LHCN-M2 (cell line): ENCODE data around the gene FER1L5. TPM values are rescaled to one million over a fixed set of nuclear protein-coding genes. Genes with fewer than 3 reads are reported as not detected.

ENCODE experiments used
- DNase-seq: peaks from one replicate; pipeline ENCODE4 v3.0.0-alpha.2; 2012; ENCODE audit warnings: low read depth
- total RNA-seq: library from RNA; depleted of rRNA; stranded (reverse); fragments of >200 nt; gene quantifications from 2 replicates; pipeline ENCODE4 v1.2.3, GENCODE V29; 2014

FER1L5 gene
- total RNA-seq, 1 experiment from 2014 or later, result not detected

DNA sequence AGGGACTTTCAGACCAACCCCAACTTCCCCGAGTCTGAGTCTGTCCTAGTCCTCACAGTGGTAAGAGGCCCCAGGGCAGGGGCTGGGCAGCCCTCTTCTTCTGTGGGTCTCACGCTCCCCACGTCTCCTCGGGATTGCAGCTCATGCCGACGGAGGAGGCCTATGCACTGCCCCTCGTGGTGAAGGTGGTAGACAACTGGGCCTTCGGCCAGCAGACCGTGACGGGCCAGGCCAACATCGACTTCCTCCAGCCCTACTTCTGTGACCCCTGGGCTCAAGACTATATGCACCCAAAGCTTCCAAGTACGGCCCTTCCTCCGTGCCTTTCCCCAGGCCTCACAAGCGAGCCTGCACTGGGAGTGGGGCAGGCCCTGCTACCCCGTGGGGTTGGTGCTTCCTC is 53.0 kb downstream of the FER1L5 start:
- DNase-seq, result no peak

DNA sequence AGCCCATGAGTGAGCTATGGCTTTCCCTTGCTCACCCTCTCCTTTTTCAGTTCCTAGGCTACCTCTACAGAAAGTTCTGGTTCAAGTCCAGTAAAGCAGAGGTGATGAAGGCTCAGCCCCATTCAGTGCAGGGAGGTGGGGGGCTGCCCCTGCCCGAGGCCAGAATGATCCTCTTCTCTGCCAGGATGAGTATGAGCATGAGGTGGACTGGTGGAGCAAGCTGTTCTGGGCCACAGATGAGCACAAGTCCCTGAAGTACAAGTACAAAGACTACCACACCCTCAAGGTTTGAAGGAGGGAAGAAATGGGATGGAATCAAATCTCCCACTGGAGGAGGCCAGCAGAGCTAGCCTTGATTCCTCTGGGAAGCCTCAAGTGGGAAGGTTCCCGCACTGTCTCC is 54.9 kb downstream of the FER1L5 start:
- no peak for DNase-seq

DNA sequence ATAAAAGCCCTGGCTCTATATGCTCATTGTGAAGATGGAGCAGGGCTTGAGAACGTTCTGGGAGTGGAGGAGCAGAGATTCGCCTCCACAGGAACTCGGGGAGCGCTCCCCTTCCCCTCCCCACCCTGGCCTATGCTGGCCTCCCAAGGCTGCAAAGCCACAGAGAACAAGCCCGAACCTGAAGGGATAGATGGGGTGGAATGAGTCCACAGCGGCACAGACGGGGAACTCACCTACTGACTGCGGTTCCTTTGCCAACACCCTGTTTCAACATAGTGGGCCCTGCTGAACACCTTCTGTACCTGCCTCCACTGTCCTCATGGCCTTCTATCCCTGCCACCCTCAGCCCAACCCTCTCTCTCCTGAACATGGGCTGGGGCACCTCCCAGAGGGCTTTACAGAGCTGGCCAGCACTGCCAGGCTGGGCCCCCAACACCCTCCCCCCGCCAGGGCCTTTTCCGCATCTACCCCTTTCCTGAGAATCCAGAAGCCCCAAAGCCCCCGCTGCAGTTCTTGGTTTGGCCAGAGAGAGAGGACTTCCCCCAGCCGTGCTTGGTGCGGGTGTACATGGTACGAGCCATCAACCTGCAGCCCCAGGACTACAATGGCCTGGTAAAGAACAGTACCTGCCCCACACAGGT is 55.8 kb downstream of the FER1L5 start:
- DNase-seq, result no peak

DNA sequence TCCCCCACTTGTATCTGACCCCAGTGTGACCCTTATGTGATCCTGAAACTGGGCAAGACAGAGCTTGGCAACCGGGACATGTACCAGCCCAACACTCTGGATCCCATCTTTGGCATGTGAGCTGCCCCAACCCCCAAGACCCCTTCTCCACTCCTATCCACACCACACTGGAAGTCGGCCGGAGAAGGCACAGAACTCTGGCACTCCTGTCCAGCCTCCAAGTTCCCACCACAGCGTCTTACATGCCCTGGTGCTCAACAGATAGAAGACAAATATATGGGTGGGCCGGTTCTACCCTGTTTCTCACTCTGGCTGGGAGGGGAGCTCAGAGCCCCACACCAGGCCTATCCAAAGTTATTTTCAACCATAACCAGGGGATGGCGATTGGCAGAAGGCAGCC is 56.5 kb downstream of the FER1L5 start:
- DNase-seq, result no peak

DNA sequence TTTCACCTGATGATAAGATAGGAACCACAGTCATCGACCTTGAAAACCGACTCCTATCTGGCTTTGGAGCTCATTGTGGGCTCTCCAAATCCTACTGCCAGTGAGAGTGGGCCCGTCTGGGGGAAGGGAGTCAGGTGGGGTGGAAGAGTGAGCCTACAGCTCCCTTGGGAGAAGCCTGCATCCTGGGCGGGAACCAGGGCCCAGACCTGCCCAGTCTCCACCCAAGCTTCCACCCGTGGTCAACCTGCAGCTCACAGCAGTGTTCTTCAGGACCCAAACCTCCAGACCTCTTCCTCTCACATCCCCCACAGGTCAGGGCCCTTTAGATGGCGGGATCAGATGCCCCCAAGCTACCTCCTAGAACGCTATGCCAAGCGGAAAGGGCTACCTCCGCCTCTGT is 57.1 kb downstream of the FER1L5 start:
- DNase-seq, result no peak

DNA sequence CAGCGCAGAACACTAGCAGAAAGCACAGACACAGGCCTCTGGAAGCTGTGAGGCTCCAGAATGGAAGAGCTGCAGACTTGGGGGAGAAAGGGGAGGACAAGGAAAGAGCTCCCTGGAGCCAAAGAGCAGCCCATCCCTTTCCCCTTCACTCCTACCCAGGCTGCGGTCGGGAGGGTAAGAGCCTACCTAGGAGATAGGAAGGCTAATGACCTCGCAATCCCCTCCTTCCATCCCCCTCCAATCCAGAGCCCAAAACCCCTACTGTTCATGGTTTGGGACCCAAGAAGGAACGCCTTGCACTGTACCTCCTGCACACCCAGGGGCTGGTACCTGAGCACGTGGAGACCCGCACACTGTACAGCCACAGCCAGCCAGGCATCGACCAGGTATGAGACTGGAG is 57.5 kb downstream of the FER1L5 start:
- no peak for DNase-seq

DNA sequence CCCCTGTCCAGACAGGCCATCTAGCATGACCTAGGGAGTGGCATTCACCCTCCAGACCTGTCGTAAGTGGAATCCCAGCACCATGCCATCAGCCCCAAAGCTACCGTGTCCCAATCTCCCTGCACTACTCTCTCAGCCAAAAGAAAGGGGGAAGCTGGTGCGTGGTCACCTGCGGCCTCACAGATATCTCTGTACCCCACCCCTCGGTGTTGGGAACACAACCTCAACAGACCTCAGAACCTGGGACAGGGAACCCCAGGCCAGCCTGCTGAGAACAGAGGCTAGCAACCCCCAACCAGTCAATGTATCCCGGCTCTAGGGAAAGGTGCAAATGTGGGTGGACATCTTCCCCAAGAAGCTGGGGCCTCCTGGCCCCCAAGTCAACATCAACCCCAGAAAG is 59.1 kb downstream of the FER1L5 start:
- DNase-seq, result no peak

DNA sequence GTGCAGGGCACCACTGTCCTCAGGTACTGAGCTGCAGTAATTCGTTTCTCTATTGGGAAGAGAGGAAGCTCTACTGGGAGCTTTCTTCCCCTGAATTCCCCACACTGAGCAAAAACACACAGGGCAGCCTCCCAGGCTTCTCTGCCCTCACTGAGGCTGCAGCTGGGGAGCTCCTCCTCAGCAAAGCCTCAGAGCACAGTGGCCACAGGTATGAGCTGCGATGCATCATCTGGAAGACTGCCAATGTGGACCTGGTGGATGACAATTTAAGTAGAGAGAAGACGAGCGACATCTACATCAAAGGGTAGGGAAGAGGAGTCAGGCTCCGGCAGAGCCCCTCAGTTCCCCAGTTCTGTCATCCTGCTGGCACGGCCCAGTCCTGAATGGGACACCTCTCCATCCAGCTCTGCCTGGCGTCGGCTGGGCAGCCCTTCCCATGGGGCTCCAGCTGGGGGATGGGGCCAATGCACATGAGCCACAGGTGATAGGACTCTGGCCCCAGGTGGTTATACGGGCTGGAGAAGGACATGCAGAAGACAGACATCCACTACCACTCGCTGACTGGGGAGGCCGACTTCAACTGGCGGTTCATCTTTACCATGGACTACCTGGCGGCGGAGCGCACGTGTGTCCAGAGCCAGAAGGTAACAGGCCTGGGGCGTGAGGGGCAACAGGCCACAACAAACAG is 59.7 kb downstream of the FER1L5 start:
- no peak for DNase-seq

DNA sequence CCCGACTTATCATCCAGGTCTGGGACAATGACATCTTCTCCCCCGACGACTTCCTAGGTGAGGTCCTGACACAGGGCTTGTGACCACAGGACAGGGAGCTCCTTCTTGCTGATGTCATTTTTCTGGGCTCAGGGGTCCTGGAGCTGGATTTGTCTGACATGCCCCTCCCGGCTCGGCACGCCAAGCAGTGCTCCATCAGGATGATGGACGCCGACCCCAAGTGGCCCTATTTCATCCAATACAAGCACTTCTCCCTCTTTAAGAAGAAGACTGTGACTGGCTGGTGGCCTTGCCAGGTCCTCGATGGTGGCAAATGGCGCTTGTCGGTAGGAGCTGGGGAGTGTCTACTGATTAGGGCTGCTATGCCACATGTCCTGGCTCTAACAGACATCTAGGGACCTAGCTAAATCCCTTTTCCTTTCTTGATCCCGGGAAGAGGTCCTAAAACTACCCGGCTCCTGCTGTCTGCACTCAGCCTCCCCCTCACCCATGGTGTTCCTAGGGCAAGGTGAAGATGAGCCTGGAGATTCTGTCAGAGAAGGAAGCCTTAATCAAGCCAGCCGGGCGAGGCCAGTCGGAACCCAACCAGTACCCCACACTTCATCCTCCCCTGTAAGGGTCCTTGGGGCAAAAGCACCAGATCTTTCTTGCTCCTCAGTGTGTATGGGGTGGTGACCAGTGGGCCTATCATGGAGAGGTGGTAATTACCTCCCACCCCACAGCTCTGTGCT is 60.6 kb downstream of the FER1L5 start:
- DNase-seq, result no peak

DNA sequence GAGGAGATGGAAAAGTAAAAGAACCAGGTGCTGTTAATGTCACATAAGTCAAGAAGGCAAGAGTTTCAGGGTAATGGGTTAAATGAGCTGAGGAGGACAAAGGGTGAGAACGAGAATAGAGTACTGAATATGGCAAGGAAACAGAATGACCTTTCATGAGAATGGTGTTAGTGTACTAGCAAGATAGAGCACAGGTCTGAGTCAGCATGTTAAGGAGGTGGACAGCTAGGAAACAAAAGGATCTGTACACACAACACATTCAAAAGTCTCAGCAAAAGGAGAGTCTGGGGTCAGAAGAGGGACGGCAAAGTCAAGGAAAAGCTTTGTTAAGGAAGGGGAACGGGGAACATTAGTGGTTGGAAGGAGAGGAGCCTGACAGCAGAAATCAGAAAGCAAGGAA is 68.4 kb downstream of the FER1L5 start:
- DNase-seq, result no peak

DNA sequence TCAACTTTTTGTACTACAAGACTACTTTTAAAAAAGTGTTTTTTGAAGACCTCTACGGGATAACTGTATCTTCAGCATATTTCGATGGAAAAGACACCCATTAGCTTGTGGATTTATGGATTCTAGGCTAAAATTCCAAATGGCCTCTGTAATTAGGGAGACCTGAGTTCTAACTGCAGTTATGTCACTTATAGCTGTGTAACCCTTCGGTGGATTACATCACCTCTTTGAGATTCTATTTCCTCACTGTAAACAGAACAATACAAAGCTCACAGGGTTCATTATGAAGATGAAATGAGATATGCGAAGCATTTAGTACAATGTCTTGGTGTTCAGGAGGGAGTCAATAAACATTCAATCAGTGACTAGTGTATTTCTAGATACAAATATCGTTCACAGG is 73.1 kb downstream of the FER1L5 start:
- DNase-seq, result no peak

DNA sequence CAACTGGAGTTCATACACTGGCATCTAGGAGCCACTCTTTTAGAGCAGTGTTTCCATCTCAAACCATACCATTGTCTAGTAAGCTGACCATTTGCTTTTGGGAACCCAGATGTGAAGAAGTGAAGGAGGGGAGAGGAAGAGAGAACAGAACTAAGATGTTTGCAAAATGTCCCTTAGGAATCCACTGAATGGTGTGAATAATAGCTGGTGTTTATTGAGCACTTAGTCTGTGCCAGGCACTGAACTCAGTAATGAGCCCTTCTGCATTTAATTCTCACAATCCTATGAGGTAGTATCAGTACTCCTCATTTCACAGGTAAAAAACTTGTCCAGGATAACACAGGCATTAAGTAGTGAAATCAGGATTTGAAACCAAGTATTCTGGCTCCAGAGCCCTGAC is 73.8 kb downstream of the FER1L5 start:
- DNase-seq, result no peak

DNA sequence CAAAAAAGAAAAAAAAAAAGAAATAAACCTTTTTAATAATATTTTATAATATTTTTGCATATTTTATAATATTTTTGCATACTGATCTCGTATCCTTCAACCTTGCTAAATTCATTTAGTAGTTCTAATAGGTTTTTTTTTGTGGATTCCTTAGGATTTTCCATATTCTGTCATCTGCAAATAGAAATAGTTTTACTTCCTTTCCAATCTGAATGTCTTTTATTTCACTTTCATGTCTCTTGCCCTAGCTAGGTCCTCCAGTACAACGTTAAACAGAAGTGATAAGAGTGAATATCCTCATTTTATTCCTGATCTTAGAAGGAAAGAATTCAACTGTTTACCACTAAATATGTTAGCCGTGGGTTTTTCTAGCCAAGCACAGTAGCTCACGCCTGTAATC is 83.6 kb downstream of the FER1L5 start:
- DNase-seq, result no peak

DNA sequence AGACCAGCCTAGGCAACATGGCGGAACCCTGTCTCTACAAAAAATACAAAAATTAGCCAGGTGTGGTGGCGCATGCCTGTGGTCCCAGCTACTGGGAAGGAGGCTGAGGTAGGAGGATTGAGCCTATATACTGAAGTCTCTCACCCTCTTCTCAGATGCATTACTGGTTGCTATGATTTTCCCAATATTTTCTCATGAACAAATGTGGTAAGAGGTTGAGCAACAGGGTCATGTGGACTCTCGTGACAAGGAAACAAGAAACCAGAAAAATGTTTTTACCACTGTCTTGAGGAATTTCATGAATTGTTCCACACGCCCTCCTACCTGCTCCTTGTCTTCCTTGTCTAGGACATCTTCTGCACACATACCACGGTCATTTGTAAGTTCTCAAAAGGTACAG is 84.9 kb downstream of the FER1L5 start:
- DNase-seq, result peak; percentile 32

DNA sequence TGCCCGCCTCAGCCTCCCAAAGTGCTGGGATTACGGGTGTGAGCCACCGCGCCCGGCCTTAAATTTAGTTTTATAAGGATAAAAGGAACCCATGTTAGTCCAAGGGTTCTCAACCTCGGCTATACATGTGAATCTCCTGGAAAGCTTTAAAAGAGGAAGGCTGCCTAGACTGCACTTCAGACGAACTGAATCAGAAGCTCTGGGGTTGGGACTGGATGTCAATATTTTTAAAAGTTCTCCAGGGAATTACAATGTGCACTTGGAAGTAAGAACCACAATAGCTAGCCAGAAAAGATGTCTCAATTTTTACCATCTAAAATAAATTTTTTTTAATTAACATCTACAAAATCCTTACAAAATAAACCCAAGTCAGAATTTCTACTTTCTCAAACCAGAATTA is 87.2 kb downstream of the FER1L5 start:
- DNase-seq, result no peak

DNA sequence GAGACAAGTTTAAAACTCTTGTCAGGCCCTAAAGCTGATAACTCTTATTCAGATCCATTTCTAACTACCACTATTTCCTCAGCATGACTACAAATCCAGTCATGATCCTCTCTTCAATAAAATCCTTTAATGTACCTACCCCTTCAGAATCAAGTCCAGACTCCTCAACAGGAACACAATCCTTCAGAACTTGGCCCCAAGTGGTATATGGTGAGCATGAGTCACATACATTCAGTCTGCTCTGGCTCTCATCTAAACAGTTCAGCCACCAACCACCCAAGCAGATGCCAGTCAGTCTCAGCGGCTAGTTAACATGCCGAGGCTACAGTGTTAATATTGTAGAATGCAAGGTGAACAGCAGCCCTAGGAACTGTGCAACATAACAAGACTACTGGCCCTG is 87.6 kb downstream of the FER1L5 start:
- peak; percentile 24 for DNase-seq

DNA sequence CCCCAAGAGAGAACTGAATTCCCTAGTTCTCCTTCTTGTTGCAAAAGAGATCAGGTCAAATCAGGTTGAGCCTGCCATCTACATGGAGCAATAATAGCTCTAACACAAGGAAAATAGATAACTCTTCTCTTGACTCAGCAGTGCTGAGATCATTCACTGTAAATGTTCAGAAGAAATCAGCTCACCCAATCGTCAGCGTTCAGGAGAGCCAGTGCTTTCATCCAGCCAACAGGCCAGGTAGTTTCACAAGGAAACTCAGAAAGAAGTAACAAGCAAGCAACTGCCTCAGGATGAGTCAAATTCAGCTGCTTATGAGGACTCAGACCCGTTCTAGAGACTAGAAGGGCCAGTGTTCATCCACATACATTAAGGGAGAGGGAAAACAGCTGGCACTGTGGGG is 91.4 kb downstream of the FER1L5 start:
- DNase-seq, result no peak

DNA sequence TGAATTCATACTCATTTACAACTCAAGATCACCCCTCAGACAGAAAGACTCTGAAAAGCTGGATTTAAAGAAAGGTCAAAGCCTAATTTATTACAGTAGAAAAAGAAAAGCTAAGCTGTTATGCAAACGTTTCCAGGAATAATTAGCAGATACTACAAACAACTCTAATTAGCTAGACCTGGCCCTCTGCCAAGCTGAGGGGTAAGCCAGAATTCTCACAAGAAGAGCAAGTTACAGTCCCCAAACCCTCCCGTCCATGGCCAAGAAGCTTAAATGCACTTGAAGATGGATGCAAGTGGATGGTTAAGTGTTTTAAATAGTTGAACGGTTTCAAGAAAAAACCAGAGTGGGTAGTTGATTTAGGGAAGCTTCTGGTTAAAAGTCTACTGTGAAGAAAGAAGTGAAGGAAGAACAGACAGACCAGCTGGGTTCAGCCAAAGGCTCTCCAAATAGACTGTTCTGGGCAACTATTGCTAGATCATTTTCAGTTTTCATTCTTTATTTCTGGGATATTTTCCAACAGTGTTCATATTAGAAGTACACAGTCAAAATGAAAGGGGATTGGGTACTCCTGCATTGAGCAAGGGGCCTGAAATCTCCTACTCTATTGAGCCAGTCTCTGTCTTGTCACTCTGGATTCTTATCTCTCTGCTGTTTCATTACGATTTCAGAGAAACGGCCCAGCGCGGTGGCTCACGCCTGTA is 92.5 kb downstream of the FER1L5 start:
- DNase-seq, result no peak

DNA sequence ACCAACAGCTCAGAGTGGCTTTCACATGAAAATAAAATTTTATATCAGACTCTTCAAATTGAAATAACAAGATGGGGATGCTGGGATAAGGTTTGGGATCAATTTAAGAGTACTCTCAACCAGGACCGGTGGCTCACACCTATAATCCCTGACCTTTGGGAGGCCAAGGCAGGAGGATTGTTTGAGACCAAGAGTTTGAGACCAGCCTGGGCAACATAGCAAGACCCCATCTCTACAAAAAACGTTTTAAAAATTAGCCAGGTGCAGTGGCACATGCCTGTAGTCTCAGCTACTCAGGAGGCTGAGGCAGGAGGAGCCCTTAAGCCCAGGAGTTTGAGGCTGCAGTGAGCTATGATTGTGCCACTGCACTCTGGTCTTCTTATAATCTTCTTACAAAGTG is 94.7 kb downstream of the FER1L5 start:
- no peak for DNase-seq

DNA sequence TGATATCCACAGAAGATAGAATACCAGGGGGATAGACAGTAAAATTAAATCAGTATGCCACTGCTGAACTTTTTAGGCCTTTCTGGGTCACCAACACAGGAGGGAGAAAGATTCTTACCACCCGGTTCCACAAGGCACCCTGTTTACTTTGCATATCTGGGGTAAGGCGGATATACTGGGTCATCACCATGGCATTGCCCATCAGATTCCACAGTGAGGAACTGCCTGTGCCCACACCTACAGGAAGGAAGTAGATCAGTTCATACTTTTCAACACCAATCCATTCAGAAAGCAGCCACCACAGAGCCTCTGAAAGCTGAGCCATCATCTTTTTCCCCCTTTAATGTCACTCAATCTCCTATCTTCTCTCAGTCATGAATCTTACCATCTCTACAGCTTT is 95.3 kb downstream of the FER1L5 start:
- no peak for DNase-seq

DNA sequence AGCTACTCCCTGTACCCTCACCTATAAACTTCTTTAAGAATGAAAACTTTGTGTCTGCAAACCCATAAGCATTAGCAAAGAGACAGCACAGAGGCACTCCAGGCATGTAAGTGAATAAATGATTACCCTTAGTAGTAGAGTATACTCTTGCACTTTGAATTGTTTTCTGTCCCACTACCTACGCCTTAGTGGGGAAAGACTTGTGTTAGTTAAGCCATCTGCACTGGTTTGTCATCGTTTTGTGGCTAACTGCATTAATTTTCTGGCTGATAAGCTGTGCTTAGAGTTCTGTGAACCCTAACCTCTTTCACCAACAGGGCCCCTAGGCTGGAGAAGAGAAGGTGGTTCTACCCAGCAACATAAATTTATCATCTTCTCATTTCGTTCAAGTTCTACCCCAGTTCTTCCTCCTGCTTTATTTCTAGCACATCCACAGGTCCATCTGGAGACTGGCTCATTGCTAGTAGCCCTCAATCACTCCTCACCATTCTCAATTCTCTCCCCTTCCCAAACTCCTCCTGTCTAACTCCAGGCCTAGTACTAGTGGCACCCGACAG is 96.6 kb downstream of the FER1L5 start:
- DNase-seq, result no peak
